ENCODE measurements around the gene CIAO3.
A peak's percentile ranks its signal among the peaks of the same experiment; 100 is the strongest.

Gene CIAO3

GRCh38 chr16:720447-720989, 20.3 kb downstream of the CIAO3 start (continued):
- TF ChIP-seq ZNF274 (IDR thresholded peaks at IDR 0.05; ENCODE audit: low read length) (no peak), ZNF274 (tag by site-specific recombination; IDR thresholded peaks at IDR 0.05; ENCODE audit: borderline replicate concordance) (no peak), ZNF10 (tag by site-specific recombination; IDR thresholded peaks at IDR 0.05) (no peak), ZIC2 (tag by site-specific recombination; IDR thresholded peaks at IDR 0.05) (peak; percentile 92), WT1 (tag by site-specific recombination; IDR thresholded peaks at IDR 0.05) (no peak), SP3 (tag by site-specific recombination; IDR thresholded peaks at IDR 0.05) (peak; percentile 81), ZNF148 (tag by site-specific recombination; IDR thresholded peaks at IDR 0.05; ENCODE audit: borderline replicate concordance) (no peak), ZNF660 (tag by site-specific recombination; IDR thresholded peaks at IDR 0.05) (no peak), ZNF704 (tag by site-specific recombination; IDR thresholded peaks at IDR 0.05) (no peak), YY1 (tag by site-specific recombination; IDR thresholded peaks at IDR 0.05) (no peak; the same call in 1 of the 2 replicates), INSM2 (tag by site-specific recombination; IDR thresholded peaks at IDR 0.05) (peak; percentile 66; the same call in 1 of the 2 replicates), GLIS1 (tag by site-specific recombination; IDR thresholded peaks at IDR 0.05) (peak; percentile 74), ATF2 (tag by site-specific recombination; IDR thresholded peaks at IDR 0.05; ENCODE audit: low read depth) (no peak), ZNF121 (tag by site-specific recombination; IDR thresholded peaks at IDR 0.05) (peak; percentile 59; the same call in 1 of the 2 replicates), ZNF670 (tag by site-specific recombination; IDR thresholded peaks at IDR 0.05; ENCODE audit: low read depth) (no peak), ZNF792 (tag by site-specific recombination; IDR thresholded peaks at IDR 0.05) (no peak), ZNF239 (tag by site-specific recombination; IDR thresholded peaks at IDR 0.05) (0 out of 2 replicates have a peak, but pooled peaks have one; percentile 21), ZNF571 (tag by site-specific recombination; IDR thresholded peaks at IDR 0.05) (no peak), ZEB2 (tag by site-specific recombination; IDR thresholded peaks at IDR 0.05) (peak; percentile 83), ZNF692 (tag by site-specific recombination; IDR thresholded peaks at IDR 0.05) (peak; percentile 50), ZSCAN5A (tag by site-specific recombination; IDR thresholded peaks at IDR 0.05) (no peak; the same call in 1 of the 2 replicates), ZNF624 (tag by site-specific recombination; IDR thresholded peaks at IDR 0.05) (no peak), ZSCAN16 (tag by site-specific recombination; IDR thresholded peaks at IDR 0.05) (no peak), ZFP41 (tag by site-specific recombination; IDR thresholded peaks at IDR 0.05; ENCODE audit: borderline replicate concordance) (no peak), ZNF521 (tag by site-specific recombination; IDR thresholded peaks at IDR 0.05) (no peak), HOXC10 (CRISPR knock-in tag; IDR thresholded peaks at IDR 0.05) (no peak), ZNF777 (tag by site-specific recombination; IDR thresholded peaks at IDR 0.05; ENCODE audit: borderline replicate concordance) (no peak), ZNF645 (tag by site-specific recombination; IDR thresholded peaks at IDR 0.05) (peak; percentile 57; the same call in 1 of the 2 replicates), ZNF843 (tag by site-specific recombination; IDR thresholded peaks at IDR 0.05) (peak; percentile 47; the same call in 1 of the 2 replicates), ZNF555 (tag by site-specific recombination; conservative IDR thresholded peaks at IDR 0.05) (no peak), GLI4 (tag by site-specific recombination; IDR thresholded peaks at IDR 0.05) (no peak)
